GM06990 (cell line): Measurements from ENCODE around the gene CDKL5.

ENCODE experiments used
- DNase-seq: peaks from one replicate; pipeline ENCODE4 v3.0.0-alpha.2; 2011; ENCODE audit not compliant: insufficient read length; ENCODE audit errors: extremely low read depth
- H3K27me3 ChIP-seq: replicated peaks from 2 replicates; pipeline ENCODE4 v1.6.0; 2011; ENCODE audit warnings: low read length; ENCODE audit not compliant: control insufficient read depth, insufficient read depth
- H3K36me3 ChIP-seq: 2 replicates; pipeline ENCODE4 v1.5.1; 2011; ENCODE audit warnings: low read length; ENCODE audit not compliant: control insufficient read depth, insufficient read depth
- H3K4me3 ChIP-seq: replicated peaks from 2 replicates; pipeline ENCODE4 v1.5.1; 2011; ENCODE audit warnings: low read depth, mild to moderate bottlenecking, control low read depth, low read length
- TF ChIP-seq, protein P1 (sequence below): IDR thresholded peaks from 2 replicates; pipeline ENCODE4 v1.5.1; 2011; ENCODE audit warnings: low read length, control low read depth, mild to moderate bottlenecking, inconsistent platforms; ENCODE audit not compliant: insufficient read depth, poor library complexity, severe bottlenecking

Gene CDKL5

DNA sequence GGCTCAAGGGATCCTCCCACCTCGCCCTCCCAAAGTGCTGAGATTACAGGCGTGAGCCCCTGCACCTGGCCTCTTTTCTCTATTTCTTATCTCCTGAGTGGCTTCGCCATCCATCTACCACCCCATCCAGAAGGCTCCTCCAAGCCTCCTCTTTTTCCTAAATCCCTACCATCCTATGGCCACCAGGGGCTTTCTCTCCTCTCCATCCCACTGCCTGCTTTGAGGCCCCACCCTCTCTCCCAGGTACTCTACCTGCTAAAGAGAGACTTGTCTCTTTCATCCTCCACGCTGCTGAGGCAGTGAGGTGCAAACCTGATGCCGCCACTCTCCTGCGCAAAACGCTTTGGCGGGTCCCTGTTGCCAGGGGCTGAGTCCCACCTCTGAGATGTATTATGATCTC, 239.5 kb downstream of the CDKL5 start:
- TF ChIP-seq, protein P1, sequence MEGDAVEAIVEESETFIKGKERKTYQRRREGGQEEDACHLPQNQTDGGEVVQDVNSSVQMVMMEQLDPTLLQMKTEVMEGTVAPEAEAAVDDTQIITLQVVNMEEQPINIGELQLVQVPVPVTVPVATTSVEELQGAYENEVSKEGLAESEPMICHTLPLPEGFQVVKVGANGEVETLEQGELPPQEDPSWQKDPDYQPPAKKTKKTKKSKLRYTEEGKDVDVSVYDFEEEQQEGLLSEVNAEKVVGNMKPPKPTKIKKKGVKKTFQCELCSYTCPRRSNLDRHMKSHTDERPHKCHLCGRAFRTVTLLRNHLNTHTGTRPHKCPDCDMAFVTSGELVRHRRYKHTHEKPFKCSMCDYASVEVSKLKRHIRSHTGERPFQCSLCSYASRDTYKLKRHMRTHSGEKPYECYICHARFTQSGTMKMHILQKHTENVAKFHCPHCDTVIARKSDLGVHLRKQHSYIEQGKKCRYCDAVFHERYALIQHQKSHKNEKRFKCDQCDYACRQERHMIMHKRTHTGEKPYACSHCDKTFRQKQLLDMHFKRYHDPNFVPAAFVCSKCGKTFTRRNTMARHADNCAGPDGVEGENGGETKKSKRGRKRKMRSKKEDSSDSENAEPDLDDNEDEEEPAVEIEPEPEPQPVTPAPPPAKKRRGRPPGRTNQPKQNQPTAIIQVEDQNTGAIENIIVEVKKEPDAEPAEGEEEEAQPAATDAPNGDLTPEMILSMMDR, result no peak
- no peaks in the 10 kb centered on the region for H3K36me3 ChIP-seq
- no peaks in the 10 kb centered on the region for H3K27me3 ChIP-seq
- DNase-seq, result no peak
- no peak overlapping the region for H3K4me3 ChIP-seq

DNA sequence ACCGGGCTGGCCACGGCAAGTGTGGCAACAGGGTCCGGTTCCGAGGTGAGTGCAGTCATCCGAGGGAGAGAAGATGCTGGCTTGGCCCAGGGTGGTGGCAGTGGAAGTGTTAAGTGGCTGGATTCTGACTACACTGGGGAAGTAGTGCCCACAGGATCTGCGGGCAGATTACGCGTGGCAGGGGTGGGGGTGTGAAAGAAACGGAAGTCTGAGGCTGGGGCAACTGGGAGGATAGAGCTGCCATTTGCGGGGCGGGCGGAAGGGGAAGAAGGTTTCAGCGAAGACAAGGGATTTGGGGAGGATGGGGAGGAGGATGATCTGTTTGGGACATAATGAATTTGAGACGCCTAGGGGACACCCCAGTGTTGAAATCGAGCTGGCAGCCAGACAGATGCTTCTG, 241.2 kb downstream of the CDKL5 start:
- Histone ChIP-seq H3K4me3 (no peak overlapping the region), H3K27me3 (no peaks in the 10 kb centered on the region), H3K36me3 (no peaks in the 10 kb centered on the region)
- DNase-seq, result no peak
- TF ChIP-seq, protein P1, result no peak

DNA sequence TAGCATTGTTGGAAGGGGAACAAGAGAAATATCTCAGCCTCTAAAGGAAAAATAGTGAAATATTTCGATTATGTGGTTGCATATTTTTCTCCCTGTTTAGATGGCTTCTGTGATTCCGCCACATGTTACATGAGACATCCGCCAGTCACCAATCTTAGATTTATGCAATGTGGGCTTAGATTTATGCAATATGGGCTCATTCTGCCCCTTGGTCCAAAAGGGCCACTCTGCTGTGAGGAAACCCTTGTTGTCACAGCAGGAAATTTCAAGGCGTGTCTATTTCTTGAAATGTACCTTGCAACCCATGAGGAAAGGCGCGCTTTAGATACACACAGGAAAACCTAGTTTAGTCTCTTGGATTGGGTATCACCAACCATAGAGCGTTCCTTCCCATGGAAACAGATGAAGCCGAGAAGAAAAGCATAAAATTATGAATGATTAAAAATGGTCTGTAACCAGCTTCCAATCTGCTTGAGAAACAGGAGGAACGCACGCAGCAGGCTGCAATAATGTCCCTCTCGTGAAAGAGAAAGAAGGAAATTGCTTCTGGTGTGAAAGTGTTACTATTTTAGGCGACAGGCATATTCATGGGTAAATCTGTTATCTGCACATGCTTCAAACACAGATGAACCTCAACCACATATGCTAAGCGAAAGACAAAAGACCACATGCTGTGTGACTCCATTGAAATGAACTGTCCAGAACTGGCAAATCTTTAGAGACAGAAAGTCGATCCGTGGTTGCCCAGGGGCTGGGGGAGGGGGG, 242.8 kb downstream of the CDKL5 start:
- no peaks in the 10 kb centered on the region for H3K36me3 ChIP-seq
- no peaks in the 10 kb centered on the region for H3K27me3 ChIP-seq
- TF ChIP-seq, protein P1, result no peak
- no peak for DNase-seq
- no peak overlapping the region for H3K4me3 ChIP-seq

DNA sequence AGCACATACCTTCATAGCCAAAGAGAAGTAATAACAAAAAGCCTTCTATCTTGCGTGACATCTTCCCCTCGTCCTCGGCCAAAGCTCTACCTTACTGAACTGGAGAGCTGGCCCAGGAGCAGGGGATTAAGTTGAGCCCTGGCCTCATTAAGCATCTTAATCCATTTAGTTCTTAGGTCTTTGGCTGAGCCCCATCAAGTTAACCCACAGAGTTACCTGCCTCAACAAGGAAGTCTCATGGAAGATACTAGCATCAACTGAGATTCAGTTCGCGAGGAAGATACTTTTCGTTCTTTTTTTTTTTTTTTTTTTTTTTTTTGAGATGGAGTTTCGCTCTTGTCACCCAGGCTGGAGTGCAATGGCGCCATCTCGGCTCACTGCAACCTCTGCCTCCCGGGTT, 246.6 kb downstream of the CDKL5 start, which contains the start of gene RS1:
Gene RS1 (minus strand): TSS at position 101 of the 400 bp plus-strand sequence. CDS start 40 bp downstream, at position 61.
- H3K36me3 ChIP-seq, result no peaks in the 10 kb centered on the region
- TF ChIP-seq, protein P1, result no peak
- DNase-seq, result no peak
- no peak within 1 kb of the TSS for H3K4me3 ChIP-seq
- no peaks in the 10 kb centered on the region for H3K27me3 ChIP-seq

DNA sequence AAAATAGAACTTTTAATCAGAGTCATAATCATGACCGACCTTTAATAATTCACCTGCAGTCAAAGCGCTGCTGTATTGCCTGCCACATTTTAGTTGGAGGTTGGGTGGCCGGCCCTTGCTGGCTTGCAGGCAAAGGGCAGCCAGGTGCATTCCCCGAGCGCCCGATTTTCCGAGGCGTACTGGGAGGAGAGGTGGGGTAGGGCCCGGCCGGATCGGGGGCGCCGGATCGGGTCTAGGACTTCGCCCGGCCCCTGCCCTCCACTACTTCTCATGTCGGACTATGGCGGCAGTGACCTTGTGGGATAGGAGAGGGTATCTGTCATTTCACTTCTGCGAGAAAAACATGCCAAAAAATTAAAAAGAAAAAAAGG, 249.0 kb downstream of the CDKL5 start:
- H3K27me3 ChIP-seq, result no peaks in the 10 kb centered on the region
- TF ChIP-seq, protein P1, result no peak
- H3K4me3 ChIP-seq, result peak overlapping the region; percentile 60
- DNase-seq, result no peak
- no peaks in the 10 kb centered on the region for H3K36me3 ChIP-seq
